Loucy (cell line): ENCODE measurements around the gene MEPCE.

Experiments
- EZH2phosphoT487 ChIP-seq: fragments of 200-600 bp; IDR thresholded peaks from 2 replicates; pipeline ENCODE4 v1.6.1; 2018; ENCODE audit warnings: antibody characterized with exemption, mild to moderate bottlenecking, moderate library complexity, borderline replicate concordance
- TF ChIP-seq, protein P1 (sequence below): fragments of 200-600 bp; sonication (generic); conservative IDR thresholded peaks from 2 replicates; pipeline ENCODE4 v1.5.1; 2014; ENCODE audit warnings: mild to moderate bottlenecking, antibody characterized with exemption, low read length

DNA sequence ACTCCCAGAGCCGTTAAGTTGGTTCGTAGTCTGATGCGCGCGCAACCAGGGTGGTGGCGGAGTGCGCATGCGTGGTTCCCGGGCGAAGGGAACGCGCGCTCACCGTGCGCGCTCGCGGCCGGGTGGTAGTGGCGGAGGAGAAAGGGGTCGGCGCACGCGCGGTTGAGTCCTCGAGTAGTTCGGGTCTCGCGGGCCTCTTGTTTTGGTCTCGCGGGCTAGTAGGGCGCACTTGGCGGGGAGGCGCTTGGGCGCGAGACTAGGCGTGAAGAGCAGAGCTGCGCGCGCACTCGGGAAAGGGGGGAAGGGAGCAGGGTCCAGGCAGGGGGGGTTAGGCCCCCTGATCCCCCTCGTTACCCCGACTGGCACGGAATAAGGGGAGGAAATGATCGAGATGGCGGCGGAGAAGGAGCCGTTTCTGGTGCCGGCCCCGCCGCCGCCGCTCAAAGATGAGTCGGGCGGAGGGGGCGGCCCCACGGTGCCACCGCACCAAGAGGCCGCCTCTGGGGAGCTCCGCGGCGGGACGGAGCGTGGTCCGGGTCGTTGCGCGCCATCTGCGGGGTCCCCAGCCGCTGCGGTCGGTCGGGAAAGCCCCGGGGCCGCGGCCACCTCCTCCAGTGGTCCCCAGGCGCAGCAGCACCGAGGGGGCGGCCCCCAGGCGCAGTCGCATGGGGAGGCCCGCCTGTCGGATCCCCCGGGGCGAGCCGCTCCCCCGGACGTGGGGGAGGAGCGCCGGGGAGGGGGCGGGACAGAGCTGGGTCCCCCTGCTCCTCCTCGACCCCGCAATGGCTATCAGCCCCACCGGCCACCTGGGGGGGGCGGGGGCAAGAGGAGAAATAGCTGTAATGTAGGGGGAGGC lies at the start of gene MEPCE:
- TF ChIP-seq, protein P1, sequence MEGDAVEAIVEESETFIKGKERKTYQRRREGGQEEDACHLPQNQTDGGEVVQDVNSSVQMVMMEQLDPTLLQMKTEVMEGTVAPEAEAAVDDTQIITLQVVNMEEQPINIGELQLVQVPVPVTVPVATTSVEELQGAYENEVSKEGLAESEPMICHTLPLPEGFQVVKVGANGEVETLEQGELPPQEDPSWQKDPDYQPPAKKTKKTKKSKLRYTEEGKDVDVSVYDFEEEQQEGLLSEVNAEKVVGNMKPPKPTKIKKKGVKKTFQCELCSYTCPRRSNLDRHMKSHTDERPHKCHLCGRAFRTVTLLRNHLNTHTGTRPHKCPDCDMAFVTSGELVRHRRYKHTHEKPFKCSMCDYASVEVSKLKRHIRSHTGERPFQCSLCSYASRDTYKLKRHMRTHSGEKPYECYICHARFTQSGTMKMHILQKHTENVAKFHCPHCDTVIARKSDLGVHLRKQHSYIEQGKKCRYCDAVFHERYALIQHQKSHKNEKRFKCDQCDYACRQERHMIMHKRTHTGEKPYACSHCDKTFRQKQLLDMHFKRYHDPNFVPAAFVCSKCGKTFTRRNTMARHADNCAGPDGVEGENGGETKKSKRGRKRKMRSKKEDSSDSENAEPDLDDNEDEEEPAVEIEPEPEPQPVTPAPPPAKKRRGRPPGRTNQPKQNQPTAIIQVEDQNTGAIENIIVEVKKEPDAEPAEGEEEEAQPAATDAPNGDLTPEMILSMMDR: no peak
- no peak for TF ChIP-seq EZH2phosphoT487
